ENCODE data around the gene KCNJ1. TPM values are rescaled to one million over a fixed set of nuclear protein-coding genes. Genes with fewer than 3 reads are reported as not detected.

The KCNJ1 gene
- total and polyA plus RNA-seq, 2 donors from 2014 or later = 175 to 355 TPM

- Histone ChIP-seq H3K27ac (ENCODE audit: low read depth in 2 of 2, low read length in 2 of 2) (peak overlapping the region; percentile 60 to 70), H3K9me3 (ENCODE audit: control insufficient read depth in 2 of 3, insufficient read depth in 1 of 3, low read length in 3 of 3) (no peaks in the 10 kb centered on the region), H3K4me1 (ENCODE audit: control insufficient read depth in 2 of 3, insufficient read depth in 2 of 3, low read depth in 1 of 3, low read length in 3 of 3) (peaks cover 0 to 21% (median 17%) of the 10 kb centered on the region in 3 donors), H3K36me3 (ENCODE audit: control insufficient read depth in 2 of 3, insufficient read depth in 3 of 3, low read length in 3 of 3) (peaks cover 0 to 10% (median 0%) of the 10 kb centered on the region in 3 donors), H3K9ac (ENCODE audit: low read length in 3 of 3) (no peak overlapping the region), H3K27me3 (ENCODE audit: control insufficient read depth, insufficient read depth, low read length) (no peaks in the 10 kb centered on the region), H3K4me3 (ENCODE audit: low read length in 3 of 3) (no peak overlapping the region)
- TF ChIP-seq, protein P1, sequence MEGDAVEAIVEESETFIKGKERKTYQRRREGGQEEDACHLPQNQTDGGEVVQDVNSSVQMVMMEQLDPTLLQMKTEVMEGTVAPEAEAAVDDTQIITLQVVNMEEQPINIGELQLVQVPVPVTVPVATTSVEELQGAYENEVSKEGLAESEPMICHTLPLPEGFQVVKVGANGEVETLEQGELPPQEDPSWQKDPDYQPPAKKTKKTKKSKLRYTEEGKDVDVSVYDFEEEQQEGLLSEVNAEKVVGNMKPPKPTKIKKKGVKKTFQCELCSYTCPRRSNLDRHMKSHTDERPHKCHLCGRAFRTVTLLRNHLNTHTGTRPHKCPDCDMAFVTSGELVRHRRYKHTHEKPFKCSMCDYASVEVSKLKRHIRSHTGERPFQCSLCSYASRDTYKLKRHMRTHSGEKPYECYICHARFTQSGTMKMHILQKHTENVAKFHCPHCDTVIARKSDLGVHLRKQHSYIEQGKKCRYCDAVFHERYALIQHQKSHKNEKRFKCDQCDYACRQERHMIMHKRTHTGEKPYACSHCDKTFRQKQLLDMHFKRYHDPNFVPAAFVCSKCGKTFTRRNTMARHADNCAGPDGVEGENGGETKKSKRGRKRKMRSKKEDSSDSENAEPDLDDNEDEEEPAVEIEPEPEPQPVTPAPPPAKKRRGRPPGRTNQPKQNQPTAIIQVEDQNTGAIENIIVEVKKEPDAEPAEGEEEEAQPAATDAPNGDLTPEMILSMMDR (IDR thresholded peaks at IDR 0.05; ENCODE audit: borderline replicate concordance, extremely low read depth, insufficient read depth) = no peak
- FAIRE-seq = no peak
- DNase-seq = peak in 3 of 5 donors; percentile 56 to 87 (median 60)
- intact Hi-C loops (cut with DNase I) = no loop called here
These were observed 31.2 kb downstream of the KCNJ1 start for GRCh38 chr11:128835741-128836430.

- H3K9me3 ChIP-seq (ENCODE audit: control insufficient read depth in 2 of 3, insufficient read depth in 1 of 3, low read length in 3 of 3) = no peaks in the 10 kb centered on the region
- intact Hi-C loops (cut with DNase I) = no loop called here
- no peak overlapping the region for H3K4me3 ChIP-seq (ENCODE audit: low read length in 3 of 3)
- TF ChIP-seq, protein P1 (IDR thresholded peaks at IDR 0.05; ENCODE audit: borderline replicate concordance, extremely low read depth, insufficient read depth) = no peak
- peaks cover 0 to 23% (median 19%) of the 10 kb centered on the region in 3 donors for H3K4me1 ChIP-seq (ENCODE audit: control insufficient read depth in 2 of 3, insufficient read depth in 2 of 3, low read depth in 1 of 3, low read length in 3 of 3)
- peaks cover 0 to 2% (median 0%) of the 10 kb centered on the region in 3 donors for H3K36me3 ChIP-seq (ENCODE audit: control insufficient read depth in 2 of 3, insufficient read depth in 3 of 3, low read length in 3 of 3)
- H3K27me3 ChIP-seq (ENCODE audit: control insufficient read depth, insufficient read depth, low read length) = no peaks in the 10 kb centered on the region
- no peak overlapping the region for H3K27ac ChIP-seq (ENCODE audit: low read depth in 2 of 2, low read length in 2 of 2)
- no peak overlapping the region for H3K9ac ChIP-seq (ENCODE audit: low read length in 3 of 3)
- FAIRE-seq (no peak), DNase-seq (no peak)
These were observed 32.9 kb downstream of the KCNJ1 start for GRCh38 chr11:128834157-128834556.

GRCh38 chr11:128832121-128832497 is 35.0 kb downstream of the KCNJ1 start:
- Histone ChIP-seq H3K9ac (ENCODE audit: low read length in 3 of 3) (no peak overlapping the region), H3K4me1 (ENCODE audit: control insufficient read depth in 2 of 3, insufficient read depth in 2 of 3, low read depth in 1 of 3, low read length in 3 of 3) (peaks cover 0 to 20% (median 14%) of the 10 kb centered on the region in 3 donors), H3K4me3 (ENCODE audit: low read length in 3 of 3) (no peak overlapping the region), H3K9me3 (ENCODE audit: control insufficient read depth in 2 of 3, insufficient read depth in 1 of 3, low read length in 3 of 3) (no peaks in the 10 kb centered on the region), H3K36me3 (ENCODE audit: control insufficient read depth in 2 of 3, insufficient read depth in 3 of 3, low read length in 3 of 3) (no peaks in the 10 kb centered on the region), H3K27me3 (ENCODE audit: control insufficient read depth, insufficient read depth, low read length) (no peaks in the 10 kb centered on the region), H3K27ac (ENCODE audit: low read depth in 2 of 2, low read length in 2 of 2) (no peak overlapping the region)
- TF ChIP-seq, protein P1 (IDR thresholded peaks at IDR 0.05; ENCODE audit: borderline replicate concordance, extremely low read depth, insufficient read depth) = no peak
- DNase-seq (no peak), FAIRE-seq (no peak)
- intact Hi-C loops (cut with DNase I) = no loop called here
